Hair follicular keratinocyte (primary cell): Measurements from ENCODE around the gene OR4N2. TPM values are rescaled to one million over a fixed set of nuclear protein-coding genes. Genes with fewer than 3 reads are reported as not detected.

Source experiments
- total RNA-seq: library from RNA; depleted of rRNA; stranded (reverse); fragments of >200 nt; gene quantifications from 2 replicates; pipeline ENCODE4 v1.2.3, GENCODE V29; 2015

OR4N2 gene, protein sequence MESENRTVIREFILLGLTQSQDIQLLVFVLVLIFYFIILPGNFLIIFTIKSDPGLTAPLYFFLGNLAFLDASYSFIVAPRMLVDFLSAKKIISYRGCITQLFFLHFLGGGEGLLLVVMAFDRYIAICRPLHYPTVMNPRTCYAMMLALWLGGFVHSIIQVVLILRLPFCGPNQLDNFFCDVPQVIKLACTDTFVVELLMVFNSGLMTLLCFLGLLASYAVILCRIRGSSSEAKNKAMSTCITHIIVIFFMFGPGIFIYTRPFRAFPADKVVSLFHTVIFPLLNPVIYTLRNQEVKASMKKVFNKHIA
- total RNA-seq, result not detected in 2 replicates

GRCh38 chr14:19803470-19803869 is at the start of gene OR4N2:
OR4N2 (plus strand) TSS chr14:19803770; CDS start chr14:19827449, 23,679 bp downstream.

GRCh38 chr14:19773204-19773603 is 30.4 kb upstream of the OR4N2 start, which contains the start of gene OR4M1:
OR4M1 (plus strand) TSS chr14:19773504; CDS start chr14:19780323, 6,819 bp downstream.

DNA sequence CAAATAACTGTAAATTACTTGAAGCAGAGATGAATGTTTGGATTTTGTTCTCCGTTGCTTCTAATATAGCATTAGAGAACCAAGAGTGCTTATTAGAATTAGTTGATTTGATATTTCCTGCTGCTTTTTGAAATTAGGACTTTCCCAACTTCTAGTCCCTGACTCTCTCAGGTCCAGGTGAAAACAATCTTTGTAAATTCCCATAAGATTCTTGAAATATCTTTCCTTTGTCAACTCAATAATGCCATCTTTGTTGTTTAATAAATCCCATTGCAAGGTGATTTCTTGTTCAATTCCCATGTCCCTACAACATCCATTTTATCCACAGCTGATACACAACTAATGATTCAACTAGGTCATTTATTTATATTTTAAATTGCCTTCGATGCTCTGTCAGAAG is 71.3 kb downstream of the OR4N2 start, which contains the start of gene OR4K2:
Gene OR4K2, plus strand, starts transcription at position 301 of the 400 bp plus-strand sequence. CDS start 1,126 bp downstream, outside the sequence.

Other genes starting within 250 kb of the OR4N2 start
- gene OR11H2, start 89.9 kb upstream of the OR4N2 start, total RNA-seq, result not detected in 2 replicates
- not detected in 2 replicates for gene OR4Q3, start 60.2 kb upstream of the OR4N2 start, total RNA-seq
- not detected in 2 replicates for gene OR4M1, start 30.3 kb upstream of the OR4N2 start, total RNA-seq
- not detected in 2 replicates for gene OR4K2, start 71.4 kb downstream of the OR4N2 start, total RNA-seq
- gene OR4K5, start 116.8 kb downstream of the OR4N2 start, total RNA-seq, result not detected in 2 replicates
- not detected in 2 replicates for gene OR4K1, start 127.1 kb downstream of the OR4N2 start, total RNA-seq
- not detected in 2 replicates for gene OR4K15, start 171.8 kb downstream of the OR4N2 start, total RNA-seq
- gene OR4Q2, start 198.4 kb downstream of the OR4N2 start, total RNA-seq, result not detected in 2 replicates
- not detected in 2 replicates for gene OR4K14, start 215.5 kb downstream of the OR4N2 start, total RNA-seq
- gene OR4K13, start 232.3 kb downstream of the OR4N2 start, total RNA-seq, result not detected in 2 replicates